Stimulated activated CD8-positive, alpha-beta memory T cell treated with anti-CD3 and anti-CD28 coated beads, Interleukin-7, amount 100 ng/mL, for 24 hours (primary cell): ENCODE results near the gene DHX15.

ENCODE experiments used
- DNase-seq: peaks from one replicate; pipeline ENCODE4 v3.0.0-alpha.2; 2020; ENCODE audit warnings: low read depth

Gene DHX15

GRCh38 chr4:24584211-24584850 lies at the start of gene DHX15:
Gene DHX15 (minus strand): TSS chr4:24584554. CDS start chr4:24584393, 161 bp downstream.
- DNase-seq, result peak; percentile 81

- no peak for DNase-seq
Observed at GRCh38 chr4:24632011-24632410, 47.7 kb upstream of the DHX15 start.

GRCh38 chr4:24630937-24631336 lies 46.6 kb upstream of the DHX15 start:
- no peak for DNase-seq

GRCh38 chr4:24625091-24625490 lies 40.7 kb upstream of the DHX15 start:
- no peak for DNase-seq

- DNase-seq, result no peak
Observed at GRCh38 chr4:24624381-24624780, 40.0 kb upstream of the DHX15 start.

GRCh38 chr4:24622146-24622834 lies 37.9 kb upstream of the DHX15 start:
- no peak for DNase-seq

GRCh38 chr4:24615977-24616376 lies 31.6 kb upstream of the DHX15 start:
- DNase-seq, result no peak

- no peak for DNase-seq
Observed at GRCh38 chr4:24614881-24615280, 30.5 kb upstream of the DHX15 start.

- DNase-seq, result no peak
Observed at GRCh38 chr4:24613502-24613901, 29.1 kb upstream of the DHX15 start.

- DNase-seq, result no peak
Observed at GRCh38 chr4:24611575-24611974, 27.2 kb upstream of the DHX15 start.

GRCh38 chr4:24607334-24607733 lies 23.0 kb upstream of the DHX15 start:
- DNase-seq, result no peak

- no peak for DNase-seq
Observed at GRCh38 chr4:24605216-24605615, 20.9 kb upstream of the DHX15 start.

- DNase-seq, result no peak
Observed at GRCh38 chr4:24604558-24605214, 20.3 kb upstream of the DHX15 start.

- DNase-seq, result no peak
Observed at GRCh38 chr4:24603343-24603742, 19.0 kb upstream of the DHX15 start.

GRCh38 chr4:24601121-24601520 lies 16.8 kb upstream of the DHX15 start:
- DNase-seq, result no peak

GRCh38 chr4:24599275-24599674 lies 14.9 kb upstream of the DHX15 start:
- DNase-seq, result no peak

- no peak for DNase-seq
Observed at GRCh38 chr4:24598025-24598424, 13.7 kb upstream of the DHX15 start.

- DNase-seq, result no peak
Observed at GRCh38 chr4:24595659-24596058, 11.3 kb upstream of the DHX15 start.

GRCh38 chr4:24594887-24595286 lies 10.5 kb upstream of the DHX15 start:
- DNase-seq, result no peak

GRCh38 chr4:24589448-24589847 lies 5.1 kb upstream of the DHX15 start:
- no peak for DNase-seq

- no peak for DNase-seq
Observed at GRCh38 chr4:24588216-24588954, 4.0 kb upstream of the DHX15 start.

GRCh38 chr4:24583451-24584210 lies 723 bp downstream of the DHX15 start:
- DNase-seq, result no peak
